H9 (cell line): Measurements from ENCODE around the gene EBLN2. TPM values are rescaled to one million over a fixed set of nuclear protein-coding genes. Genes with fewer than 3 reads are reported as not detected.

ENCODE experiments used
- DNase-seq: peaks from one replicate; pipeline ENCODE4 v3.0.0-alpha.2; 2017
- H2AFZ ChIP-seq: one replicate; pipeline ENCODE4 v1.6.1; 2013; ENCODE audit warnings: mild to moderate bottlenecking, low read length, control low read depth, moderate library complexity
- H2AK5ac ChIP-seq: 2 replicates; pipeline ENCODE4 v1.6.1; 2013; ENCODE audit warnings: low read length, control low read depth, mixed read lengths; ENCODE audit not compliant: insufficient read length
- H2BK120ac ChIP-seq: one replicate; pipeline ENCODE4 v1.6.1; 2013; ENCODE audit warnings: low read depth, mild to moderate bottlenecking, low read length, control low read depth, inconsistent platforms; ENCODE audit not compliant: poor library complexity, severe bottlenecking
- H2BK12ac ChIP-seq: 2 replicates; pipeline ENCODE4 v1.6.1; 2013; ENCODE audit warnings: low read length, control low read depth, mixed read lengths, low read depth; ENCODE audit not compliant: insufficient read length
- H2BK15ac ChIP-seq: 2 replicates; pipeline ENCODE4 v1.6.1; 2013; ENCODE audit warnings: low read depth, low read length, control low read depth
- H2BK20ac ChIP-seq: one replicate; pipeline ENCODE4 v1.6.1; 2013; ENCODE audit warnings: low read depth, mild to moderate bottlenecking, low read length, control low read depth, inconsistent platforms; ENCODE audit not compliant: poor library complexity, severe bottlenecking
- H2BK5ac ChIP-seq: 2 replicates; pipeline ENCODE4 v1.6.1; 2013; ENCODE audit warnings: low read length, control low read depth, mixed read lengths; ENCODE audit not compliant: insufficient read length
- H3K14ac ChIP-seq: 2 replicates; pipeline ENCODE4 v1.6.1; 2013; ENCODE audit warnings: low read length, control low read depth; ENCODE audit not compliant: insufficient read depth
- H3K18ac ChIP-seq: 2 replicates; pipeline ENCODE4 v1.6.1; 2013; ENCODE audit warnings: low read depth, mild to moderate bottlenecking, mixed read lengths, low read length, control low read depth; ENCODE audit not compliant: insufficient read length
- H3K23ac ChIP-seq: 2 replicates; pipeline ENCODE4 v1.6.1; 2013; ENCODE audit warnings: low read length, control low read depth, mixed read lengths, low read depth; ENCODE audit not compliant: insufficient read length
- H3K23me2 ChIP-seq: 2 replicates; pipeline ENCODE4 v1.6.1; 2013; ENCODE audit warnings: low read depth, mild to moderate bottlenecking, mixed read lengths, low read length, control low read depth; ENCODE audit not compliant: insufficient read length, poor library complexity, severe bottlenecking
- H3K27ac ChIP-seq: 2 replicates; pipeline ENCODE4 v1.5.1; 2013; ENCODE audit warnings: low read length, control low read depth, mixed read lengths, low read depth; ENCODE audit not compliant: insufficient read length
- H3K27me3 ChIP-seq: 2 replicates; pipeline ENCODE4 v1.6.1; 2013; ENCODE audit warnings: low read length, control low read depth, inconsistent platforms; ENCODE audit not compliant: insufficient read depth
- H3K4ac ChIP-seq: 2 replicates; pipeline ENCODE4 v1.6.1; 2013; ENCODE audit warnings: low read depth, mild to moderate bottlenecking, control low read depth, inconsistent platforms, low read length, moderate library complexity
- H3K4me1 ChIP-seq: 2 replicates; pipeline ENCODE4 v1.6.1; 2013; ENCODE audit warnings: low read length, control low read depth, inconsistent platforms; ENCODE audit not compliant: insufficient read depth
- H3K4me2 ChIP-seq: 2 replicates; pipeline ENCODE4 v1.6.1; 2013; ENCODE audit warnings: low read length, control low read depth, mixed read lengths; ENCODE audit not compliant: insufficient read length, insufficient read depth
- H3K56ac ChIP-seq: 2 replicates; pipeline ENCODE4 v1.6.1; 2013; ENCODE audit warnings: low read depth, mild to moderate bottlenecking, mixed read lengths, low read length, control low read depth; ENCODE audit not compliant: insufficient read length
- H3K79me1 ChIP-seq: 2 replicates; pipeline ENCODE4 v1.6.1; 2013; ENCODE audit warnings: low read depth, mild to moderate bottlenecking, moderate library complexity, low read length, control low read depth, inconsistent platforms; ENCODE audit not compliant: insufficient read depth, poor library complexity, severe bottlenecking
- H3K79me2 ChIP-seq: 2 replicates; pipeline ENCODE4 v1.6.1; 2013; ENCODE audit warnings: low read length, control low read depth, inconsistent platforms; ENCODE audit not compliant: insufficient read depth
- H3K9ac ChIP-seq: 2 replicates; pipeline ENCODE4 v1.6.1; 2013; ENCODE audit warnings: low read length, control low read depth, mixed read lengths; ENCODE audit not compliant: insufficient read length; ENCODE audit errors: extremely low read depth
- H3K9me3 ChIP-seq: one replicate; pipeline ENCODE4 v1.6.1; 2013; ENCODE audit warnings: low read depth, low read length, inconsistent platforms; ENCODE audit not compliant: control insufficient read depth
- H3T11ph ChIP-seq: one replicate; pipeline ENCODE4 v1.6.1; 2013; ENCODE audit warnings: mild to moderate bottlenecking, low read length, control low read depth, inconsistent platforms
- H4K20me1 ChIP-seq: one replicate; pipeline ENCODE4 v1.6.1; 2013; ENCODE audit not compliant: control insufficient read depth, insufficient read length, insufficient read depth
- H4K5ac ChIP-seq: 2 replicates; pipeline ENCODE4 v1.6.1; 2013; ENCODE audit warnings: low read depth, mild to moderate bottlenecking, mixed read lengths, low read length, control low read depth; ENCODE audit not compliant: insufficient read length
- H4K8ac ChIP-seq: replicated peaks from 2 replicates; pipeline ENCODE4 v1.6.1; 2013; ENCODE audit warnings: low read length, control low read depth, mixed read lengths, low read depth; ENCODE audit not compliant: insufficient read length
- H4K91ac ChIP-seq: 2 replicates; pipeline ENCODE4 v1.6.1; 2013; ENCODE audit warnings: low read depth, mild to moderate bottlenecking, moderate library complexity, mixed read lengths, low read length, control low read depth; ENCODE audit not compliant: insufficient read length
- H3K27ac Mint-ChIP-seq, 3 experiments: 2 replicates in 2 of 3; 3 replicates in 1 of 3; pipeline ENCODE4 v1.8.0; 2020 to 2021; ENCODE audit warnings: mixed read lengths in 3 of 3, mild to moderate bottlenecking in 1 of 3, moderate library complexity in 1 of 3
- H3K27me3 Mint-ChIP-seq: 2 replicates; pipeline ENCODE4 v1.8.0; 2021; ENCODE audit warnings: low read depth, mild to moderate bottlenecking, moderate library complexity, mixed read lengths
- H3K36me3 Mint-ChIP-seq, 3 experiments: 2 replicates in 2 of 3; 3 replicates in 1 of 3; pipeline ENCODE4 v1.8.0; 2020 to 2021; ENCODE audit warnings: low read depth in 3 of 3, mixed read lengths in 3 of 3; ENCODE audit not compliant: insufficient read depth in 1 of 3
- H3K4me1 Mint-ChIP-seq, 2 experiments: 2 replicates each; pipeline ENCODE4 v1.8.0; 2020; ENCODE audit warnings: mixed read lengths in 2 of 2
- H3K4me3 Mint-ChIP-seq, 2 experiments: 2 replicates in 1 of 2; 3 replicates in 1 of 2; pipeline ENCODE4 v1.8.0; 2020 to 2021; ENCODE audit warnings: mild to moderate bottlenecking in 2 of 2, mixed read lengths in 2 of 2, moderate library complexity in 1 of 2
- H3K9me3 Mint-ChIP-seq, 2 experiments: 2 replicates in 1 of 2; 3 replicates in 1 of 2; pipeline ENCODE4 v1.8.0; 2020; ENCODE audit warnings: mild to moderate bottlenecking in 2 of 2, mixed read lengths in 2 of 2, moderate library complexity in 1 of 2
- WGBS: extraction: QIAGEN DNeasy Blood & Tissue Kit; methylation state at CpG from one replicate; pipeline ENCODE4 v1.1.7; 2013; ENCODE audit warnings: missing lambda C conversion rate, low lambda C conversion rate, mixed read lengths; ENCODE audit not compliant: insufficient read length; ENCODE audit errors: extremely low coverage; 5-methylcytosine and 5-hydroxymethylcytosine counted together
- total RNA-seq: library from RNA; stranded (reverse); gene quantifications from 2 replicates; pipeline ENCODE4 v1.2.1, GENCODE V29; 2021
- TF ChIP-seq, protein P1 (sequence below): fragments of 200-600 bp; sonication (generic); conservative IDR thresholded peaks from 3 replicates; pipeline ENCODE4 v1.8.0; 2021; ENCODE audit warnings: antibody characterized with exemption, mild to moderate bottlenecking

Gene EBLN2
- total RNA-seq, 1 experiment from 2014 or later, result 6.1 TPM

DNA sequence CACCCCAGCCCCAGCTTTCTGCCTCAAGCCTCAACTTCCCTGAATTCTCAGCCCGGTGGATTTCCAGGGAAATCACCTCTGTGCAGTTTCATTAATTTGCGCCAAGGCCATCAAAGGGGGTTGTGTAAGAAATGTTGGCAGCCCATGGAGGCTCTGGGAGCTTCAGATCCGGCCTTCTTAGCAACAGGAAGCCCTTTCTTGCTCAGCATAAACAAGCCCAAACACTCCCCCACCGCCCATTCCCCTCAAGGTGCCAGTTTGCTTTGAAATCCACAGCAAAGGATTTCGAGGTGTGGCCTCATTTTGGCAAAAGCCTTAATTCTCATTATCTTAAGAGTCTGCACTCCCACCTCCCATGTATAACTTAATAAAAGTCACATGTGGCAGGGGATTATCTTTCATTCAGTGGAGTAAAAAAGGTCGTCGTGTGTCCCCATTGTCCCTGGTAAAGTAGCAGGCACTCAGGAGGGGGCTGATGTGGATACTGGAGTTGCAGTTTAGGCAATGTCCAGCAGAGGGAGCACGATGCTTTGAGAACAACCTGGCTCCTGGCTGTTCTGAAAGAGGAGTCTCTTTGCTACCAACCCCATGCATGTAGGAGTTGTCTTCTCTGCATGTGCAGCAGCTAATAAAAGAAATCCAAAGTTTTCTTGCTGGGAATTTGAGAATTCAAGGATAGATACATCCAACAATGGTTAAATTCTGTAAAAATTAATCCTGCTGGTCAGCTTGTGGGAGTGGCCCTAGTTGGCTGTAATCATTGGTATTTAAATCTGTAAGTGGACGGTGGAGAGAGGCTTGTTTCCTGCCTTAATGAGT, 39.5 kb downstream of the EBLN2 start:
- Histone ChIP-seq H2BK120ac (no peak overlapping the region), H3T11ph (no peak overlapping the region), H4K8ac (no peak overlapping the region), H3K23ac (no peak overlapping the region), H2BK20ac (no peak overlapping the region), H3K79me2 (no peaks in the 10 kb centered on the region), H2AK5ac (no peak overlapping the region), H2BK5ac (no peak overlapping the region), H2BK15ac (no peak overlapping the region), H2BK12ac (peak overlapping the region; percentile 42), H4K5ac (no peak overlapping the region), H3K18ac (peak overlapping the region; percentile 74), H2AFZ (peak overlapping the region; percentile 71), H3K27me3 (no peaks in the 10 kb centered on the region), H3K14ac (0 out of 2 replicates have a peak overlapping the region, but pooled peaks have one; percentile 61), H3K56ac (no peak overlapping the region), H3K4ac (no peak overlapping the region), H3K4me1 (no peaks in the 10 kb centered on the region), H3K4me2 (no peak overlapping the region), H3K9me3 (no peaks in the 10 kb centered on the region), H3K23me2 (no peaks in the 10 kb centered on the region), H4K20me1 (no peaks in the 10 kb centered on the region), H3K79me1 (no peaks in the 10 kb centered on the region), H4K91ac (no peak overlapping the region), H3K27ac (no peak overlapping the region), H3K9ac (no peak overlapping the region)
- Mint-ChIP-seq H3K4me3 (0 out of 5 replicates have a peak overlapping the region, but pooled peaks of 1 of the 2 experiments have one; percentile 20), H3K27ac (peak overlapping the region in 1 of 3 experiments; percentile 42; a peak in 3 of 7 replicates), H3K4me1 (peaks cover 16 to 18% of the 10 kb centered on the region in 2 experiments), H3K36me3 (no peaks in the 10 kb centered on the region; a peak in 1 of 7 replicates), H3K9me3 (no peaks in the 10 kb centered on the region; a peak in 1 of 5 replicates), H3K27me3 (peaks cover 3% of the 10 kb centered on the region; the same call in 1 of the 2 replicates)
- TF ChIP-seq, protein P1, sequence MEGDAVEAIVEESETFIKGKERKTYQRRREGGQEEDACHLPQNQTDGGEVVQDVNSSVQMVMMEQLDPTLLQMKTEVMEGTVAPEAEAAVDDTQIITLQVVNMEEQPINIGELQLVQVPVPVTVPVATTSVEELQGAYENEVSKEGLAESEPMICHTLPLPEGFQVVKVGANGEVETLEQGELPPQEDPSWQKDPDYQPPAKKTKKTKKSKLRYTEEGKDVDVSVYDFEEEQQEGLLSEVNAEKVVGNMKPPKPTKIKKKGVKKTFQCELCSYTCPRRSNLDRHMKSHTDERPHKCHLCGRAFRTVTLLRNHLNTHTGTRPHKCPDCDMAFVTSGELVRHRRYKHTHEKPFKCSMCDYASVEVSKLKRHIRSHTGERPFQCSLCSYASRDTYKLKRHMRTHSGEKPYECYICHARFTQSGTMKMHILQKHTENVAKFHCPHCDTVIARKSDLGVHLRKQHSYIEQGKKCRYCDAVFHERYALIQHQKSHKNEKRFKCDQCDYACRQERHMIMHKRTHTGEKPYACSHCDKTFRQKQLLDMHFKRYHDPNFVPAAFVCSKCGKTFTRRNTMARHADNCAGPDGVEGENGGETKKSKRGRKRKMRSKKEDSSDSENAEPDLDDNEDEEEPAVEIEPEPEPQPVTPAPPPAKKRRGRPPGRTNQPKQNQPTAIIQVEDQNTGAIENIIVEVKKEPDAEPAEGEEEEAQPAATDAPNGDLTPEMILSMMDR, result peak; percentile 94
- DNase-seq, result peak; percentile 90
- WGBS, result no CpG with 5 or more reads among the region's 9 CpGs
